Stomach smooth muscle (tissue), 2 donors: Measurements from ENCODE around the gene ZNF738.
A peak's percentile ranks its signal among the peaks of the same experiment; 100 is the strongest.
"Not testable (repeated sequence)": the region's sequence is repeated elsewhere in the genome, so short reads cannot be mapped to it uniquely, and the experiment has no call there.

Experiments used
- H3K27ac ChIP-seq: one replicate; pipeline ENCODE4 v1.7.0; 2013; ENCODE audit warnings: mild to moderate bottlenecking, low read length, inconsistent platforms
- H3K27me3 ChIP-seq, 2 donors: one replicate each; pipeline ENCODE4 v1.7.0; 2013; ENCODE audit warnings: low read length in 2 of 2; ENCODE audit not compliant: insufficient read depth in 2 of 2, control insufficient read depth in 1 of 2
- H3K36me3 ChIP-seq, 2 donors: one replicate each; pipeline ENCODE4 v1.7.0; 2013; ENCODE audit warnings: low read length in 2 of 2; ENCODE audit not compliant: control insufficient read depth in 2 of 2, insufficient read depth in 2 of 2
- H3K4me1 ChIP-seq: one replicate; pipeline ENCODE4 v1.7.0; 2013; ENCODE audit warnings: low read length; ENCODE audit not compliant: control insufficient read depth, insufficient read depth
- H3K4me3 ChIP-seq, 2 donors: one replicate each; pipeline ENCODE4 v1.7.0; 2013; ENCODE audit warnings: low read length in 2 of 2
- H3K9ac ChIP-seq, 2 donors: one replicate each; pipeline ENCODE4 v1.7.0; 2013; ENCODE audit warnings: low read length in 2 of 2, mild to moderate bottlenecking in 1 of 2
- H3K9me3 ChIP-seq, 2 donors: one replicate each; pipeline ENCODE4 v1.7.0; 2013; ENCODE audit warnings: low read length in 2 of 2; ENCODE audit not compliant: control insufficient read depth in 2 of 2
- donor health status: healthy.
- donor health status: Pancreatic carcinoma.

The ZNF738 gene

GRCh38 chr19:21335721-21336120, 23.1 kb upstream of the ZNF738 start:
- H3K9ac ChIP-seq = no peak overlapping the region
- H3K36me3 ChIP-seq = no peaks in the 10 kb centered on the region
- H3K27ac ChIP-seq = no peak overlapping the region
- H3K27me3 ChIP-seq = no peaks in the 10 kb centered on the region
- H3K4me3 ChIP-seq = no peak overlapping the region
- H3K9me3 ChIP-seq = peaks cover 4 to 7% of the 10 kb centered on the region in 2 donors
- no peaks in the 10 kb centered on the region for H3K4me1 ChIP-seq

- not testable (repeated sequence) for H3K27me3 ChIP-seq, H3K36me3 ChIP-seq, H3K9me3 ChIP-seq, H3K4me1 ChIP-seq, H3K27ac ChIP-seq, H3K9ac ChIP-seq, H3K4me3 ChIP-seq
Observed at GRCh38 chr19:21344841-21345240, 14.0 kb upstream of the ZNF738 start.

DNA sequence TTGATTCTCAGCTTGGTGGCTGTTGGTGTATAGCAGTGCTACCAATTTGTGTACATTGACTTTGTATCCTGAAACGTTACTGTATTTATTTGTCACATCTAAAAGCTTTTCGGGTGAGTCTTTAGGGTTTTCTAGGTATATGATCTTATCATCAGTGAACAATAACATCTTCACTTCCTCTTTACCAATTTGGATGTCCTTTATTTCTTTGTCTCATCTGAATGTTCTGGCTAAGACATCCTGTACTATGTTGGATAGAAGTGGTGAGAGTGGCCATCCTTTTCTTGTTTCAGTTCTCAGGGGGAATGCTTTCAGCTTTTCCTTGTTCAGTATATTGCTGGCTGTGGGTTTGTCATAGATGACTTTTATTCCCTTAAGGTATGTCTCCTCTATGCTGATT, 6.0 kb upstream of the ZNF738 start:
- H3K27me3 ChIP-seq = no peaks in the 10 kb centered on the region
- no peaks in the 10 kb centered on the region for H3K36me3 ChIP-seq
- no peak overlapping the region for H3K4me3 ChIP-seq
- no peaks in the 10 kb centered on the region for H3K4me1 ChIP-seq
- no peak overlapping the region for H3K9ac ChIP-seq
- no peak overlapping the region for H3K27ac ChIP-seq
- H3K9me3 ChIP-seq = peaks cover 0 to 4% of the 10 kb centered on the region in 2 donors

DNA sequence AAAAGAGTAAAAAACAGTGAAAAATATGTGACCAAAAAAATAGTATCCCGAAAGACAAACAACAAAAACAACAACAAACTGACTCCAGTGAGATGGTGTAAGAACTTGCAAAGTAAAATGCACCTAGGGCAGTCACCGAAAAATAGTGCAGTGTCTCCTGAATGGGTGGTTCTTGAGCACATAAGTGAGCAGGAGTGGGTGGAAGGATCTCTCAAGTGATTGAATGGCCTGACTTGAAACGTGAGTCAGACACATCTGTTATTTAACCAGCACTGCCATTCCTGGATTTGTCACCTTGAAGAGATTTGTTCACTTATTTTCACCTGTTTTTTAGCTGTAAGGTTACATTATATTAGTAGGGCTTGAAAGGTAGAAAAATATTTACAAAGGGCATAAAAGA, 3.5 kb downstream of the ZNF738 start:
- Histone ChIP-seq H3K27ac (no peak overlapping the region), H3K36me3 (peaks cover 0 to 2% of the 10 kb centered on the region in 2 donors), H3K9me3 (no peaks in the 10 kb centered on the region), H3K4me3 (no peak overlapping the region), H3K9ac (no peak overlapping the region), H3K4me1 (no peaks in the 10 kb centered on the region), H3K27me3 (no peaks in the 10 kb centered on the region)

- no peak overlapping the region for H3K9ac ChIP-seq
- peaks cover 9 to 15% of the 10 kb centered on the region in 2 donors for H3K9me3 ChIP-seq
- no peak overlapping the region for H3K27ac ChIP-seq
- no peaks in the 10 kb centered on the region for H3K27me3 ChIP-seq
- H3K4me3 ChIP-seq = no peak overlapping the region
- H3K4me1 ChIP-seq = no peaks in the 10 kb centered on the region
- no peaks in the 10 kb centered on the region for H3K36me3 ChIP-seq
Observed at GRCh38 chr19:21383980-21384582, 25.3 kb downstream of the ZNF738 start.

DNA sequence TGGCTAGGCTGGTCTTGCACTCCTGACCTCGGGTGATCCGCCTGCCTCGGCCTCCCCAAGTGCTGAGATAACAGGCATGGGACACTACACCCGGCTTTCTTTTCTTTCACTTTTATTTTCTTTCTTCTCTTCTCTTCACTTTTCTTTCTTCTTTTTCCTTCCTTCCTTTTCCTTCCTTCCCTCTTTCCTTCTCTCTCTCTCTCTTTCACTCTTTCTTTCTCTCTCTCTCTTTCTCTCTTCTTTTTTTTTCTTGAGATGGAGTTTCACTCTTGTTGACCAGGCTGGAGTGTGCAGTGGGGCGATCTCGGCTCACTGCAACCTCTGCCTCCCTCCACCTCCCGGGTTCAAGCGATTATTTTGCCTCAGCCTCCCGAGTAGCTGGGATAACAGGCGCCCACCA, 37.3 kb downstream of the ZNF738 start:
- no peak overlapping the region for H3K27ac ChIP-seq
- H3K9ac ChIP-seq = no peak overlapping the region
- peaks cover 12% of the 10 kb centered on the region for H3K4me1 ChIP-seq
- H3K9me3 ChIP-seq = no peaks in the 10 kb centered on the region
- H3K27me3 ChIP-seq = no peaks in the 10 kb centered on the region
- H3K36me3 ChIP-seq = peaks cover 0 to 2% of the 10 kb centered on the region in 2 donors
- no peak overlapping the region for H3K4me3 ChIP-seq

DNA sequence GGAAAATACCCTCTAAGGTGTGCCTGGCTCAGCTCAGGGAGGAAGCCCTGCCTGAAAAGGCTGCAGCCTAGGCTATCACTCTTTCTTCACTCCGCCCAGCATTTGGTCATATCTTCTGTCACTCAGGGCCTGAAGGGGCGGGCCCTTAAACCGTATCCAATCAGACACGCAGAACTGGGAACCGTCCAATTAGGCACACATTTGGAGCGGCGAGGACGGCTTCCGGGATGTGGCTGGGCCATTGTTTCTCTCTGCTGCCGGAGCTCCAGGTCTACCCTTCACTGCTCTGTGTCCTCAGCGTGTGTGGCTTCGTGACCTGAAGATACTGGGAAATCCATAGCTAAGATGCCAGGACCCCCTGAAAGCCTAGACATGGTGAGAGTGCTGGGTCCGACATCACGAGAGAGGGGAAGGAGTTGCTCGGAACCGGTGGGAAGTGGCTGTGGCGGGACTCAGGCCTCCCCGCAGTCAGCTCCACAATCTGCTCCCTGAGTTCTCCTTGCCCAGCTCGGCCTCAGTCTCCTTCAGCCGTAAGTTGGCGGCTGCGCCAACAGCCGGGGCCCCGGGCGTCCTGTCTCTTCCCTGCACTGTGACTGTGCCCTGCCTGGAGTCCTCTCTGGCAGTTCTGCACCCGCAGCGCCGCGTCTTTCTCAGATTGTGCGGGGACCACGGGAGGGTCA, 38.2 kb downstream of the ZNF738 start, which contains the start of gene ZNF493:
TSS of gene ZNF493 (plus strand) at position 241 of the 680 bp plus-strand sequence. CDS start at position 346, 105 bp downstream.
- Histone ChIP-seq H3K9ac (peak within 1 kb of the TSS; percentile 93 to 96), H3K27me3 (no peaks in the 10 kb centered on the region), H3K4me3 (peak within 1 kb of the TSS; percentile 98 to 99), H3K36me3 (peaks cover 0 to 2% of the 10 kb centered on the region in 2 donors), H3K27ac (peak within 1 kb of the TSS; percentile 82), H3K9me3 (no peaks in the 10 kb centered on the region), H3K4me1 (peaks cover 12% of the 10 kb centered on the region)

- Histone ChIP-seq H3K4me3 (no peak overlapping the region), H3K9me3 (no peaks in the 10 kb centered on the region), H3K27ac (no peak overlapping the region), H3K27me3 (no peaks in the 10 kb centered on the region), H3K4me1 (peaks cover 12% of the 10 kb centered on the region), H3K36me3 (peaks cover 0 to 2% of the 10 kb centered on the region in 2 donors), H3K9ac (no peak overlapping the region)
Observed at GRCh38 chr19:21398851-21399250, 40.1 kb downstream of the ZNF738 start.

DNA sequence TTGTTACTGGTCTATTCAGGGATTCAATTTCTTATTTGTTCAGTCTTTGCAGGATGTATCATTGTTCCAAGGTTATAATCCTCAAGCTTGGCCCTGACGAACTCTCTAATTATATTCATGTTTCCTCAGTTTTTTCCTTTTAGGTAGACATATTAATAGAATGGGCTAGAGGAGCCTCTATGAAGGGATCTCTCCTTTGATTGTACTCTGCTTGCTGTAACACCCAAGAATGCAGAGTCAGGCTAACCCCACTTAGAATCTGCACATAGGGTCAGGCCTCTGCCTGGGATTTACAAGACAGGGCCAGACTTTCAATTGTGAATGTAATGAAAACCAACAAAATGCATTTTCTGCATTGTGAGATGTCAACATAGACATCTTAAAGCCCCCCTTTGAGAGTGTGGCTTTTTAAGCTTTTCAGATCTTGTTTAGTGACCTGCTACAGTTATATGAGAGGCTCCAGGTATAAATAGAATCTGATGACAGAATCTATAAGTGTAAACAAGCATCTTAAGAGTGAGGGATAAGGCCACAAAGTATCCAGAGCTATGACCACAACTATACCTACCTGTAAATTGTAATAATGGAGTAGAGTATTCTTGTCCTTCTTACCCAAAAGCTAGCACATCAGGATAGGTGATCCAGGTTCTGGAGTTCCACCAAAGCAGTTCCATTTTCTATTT, 43.6 kb downstream of the ZNF738 start:
- Histone ChIP-seq H3K9ac (no peak overlapping the region), H3K36me3 (peaks cover 2 to 9% of the 10 kb centered on the region in 2 donors), H3K9me3 (no peaks in the 10 kb centered on the region), H3K4me3 (no peak overlapping the region), H3K27me3 (no peaks in the 10 kb centered on the region), H3K27ac (no peak overlapping the region), H3K4me1 (peaks cover 9% of the 10 kb centered on the region)

GRCh38 chr19:21410166-21410565, 51.4 kb downstream of the ZNF738 start:
- peaks cover 12 to 22% of the 10 kb centered on the region in 2 donors for H3K36me3 ChIP-seq

More at GRCh38 chr19:21410166-21410565, 51.4 kb downstream of the ZNF738 start:
- H3K4me1 ChIP-seq = no peaks in the 10 kb centered on the region
- no peak overlapping the region for H3K27ac ChIP-seq
- no peak overlapping the region for H3K4me3 ChIP-seq
- H3K9me3 ChIP-seq = no peaks in the 10 kb centered on the region
- no peaks in the 10 kb centered on the region for H3K27me3 ChIP-seq
- H3K9ac ChIP-seq = no peak overlapping the region
